ENCODE results near the gene GRK5. TPM values are rescaled to one million over a fixed set of nuclear protein-coding genes. Genes with fewer than 3 reads are reported as not detected.

The GRK5 gene
- total RNA-seq, 1 experiment from 2014 or later: 1.2 TPM

DNA sequence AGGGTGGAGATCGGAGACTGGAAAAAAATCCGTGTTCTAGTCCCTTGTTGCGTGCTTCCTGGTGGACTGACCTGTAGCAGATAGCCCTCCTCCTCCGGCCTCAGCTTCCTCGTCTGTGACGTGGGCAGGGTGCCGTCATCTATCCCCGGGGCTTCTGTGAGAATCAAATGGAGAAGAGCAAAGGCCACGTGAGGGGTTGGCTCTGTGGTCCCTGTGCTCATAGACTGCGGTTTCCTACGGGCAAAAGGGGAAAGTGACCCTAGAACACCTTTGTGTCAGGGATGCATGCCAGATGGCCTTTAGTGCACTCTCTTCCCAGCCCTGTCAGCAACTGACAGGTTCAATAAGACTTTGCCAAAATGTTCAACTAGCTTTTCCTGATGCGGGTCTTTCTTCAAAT, 33.7 kb downstream of the GRK5 start:
- Mint-ChIP-seq H3K27me3 (ENCODE audit: low read depth) (no peaks in the 10 kb centered on the region; the same call in 1 of the 2 replicates), H3K27ac (peak overlapping the region in 1 of 3 experiments; percentile 32; a peak in 1 of 7 replicates), H3K4me3 (no peak overlapping the region), H3K9me3 (peaks cover 0 to 3% of the 10 kb centered on the region in 2 experiments; a peak in 2 of 5 replicates), H3K36me3 (ENCODE audit: insufficient read depth in 1 of 3, low read depth in 3 of 3) (no peaks in the 10 kb centered on the region), H3K4me1 (peaks cover 30 to 39% of the 10 kb centered on the region in 2 experiments)
- no peaks in the 10 kb centered on the region for H4K20me1 ChIP-seq (ENCODE audit: control insufficient read depth, insufficient read depth, insufficient read length)
- H3K4me1 ChIP-seq (ENCODE audit: insufficient read depth, low read length): peaks cover 3% of the 10 kb centered on the region; the same call in 1 of the 2 replicates
- no peak overlapping the region for H3K27ac ChIP-seq (ENCODE audit: insufficient read length, low read depth, low read length)
- H2AK5ac ChIP-seq (ENCODE audit: insufficient read length, low read length): no peak overlapping the region
- H3K27me3 ChIP-seq (ENCODE audit: insufficient read depth, low read length): no peaks in the 10 kb centered on the region
- TF ChIP-seq, protein P1, sequence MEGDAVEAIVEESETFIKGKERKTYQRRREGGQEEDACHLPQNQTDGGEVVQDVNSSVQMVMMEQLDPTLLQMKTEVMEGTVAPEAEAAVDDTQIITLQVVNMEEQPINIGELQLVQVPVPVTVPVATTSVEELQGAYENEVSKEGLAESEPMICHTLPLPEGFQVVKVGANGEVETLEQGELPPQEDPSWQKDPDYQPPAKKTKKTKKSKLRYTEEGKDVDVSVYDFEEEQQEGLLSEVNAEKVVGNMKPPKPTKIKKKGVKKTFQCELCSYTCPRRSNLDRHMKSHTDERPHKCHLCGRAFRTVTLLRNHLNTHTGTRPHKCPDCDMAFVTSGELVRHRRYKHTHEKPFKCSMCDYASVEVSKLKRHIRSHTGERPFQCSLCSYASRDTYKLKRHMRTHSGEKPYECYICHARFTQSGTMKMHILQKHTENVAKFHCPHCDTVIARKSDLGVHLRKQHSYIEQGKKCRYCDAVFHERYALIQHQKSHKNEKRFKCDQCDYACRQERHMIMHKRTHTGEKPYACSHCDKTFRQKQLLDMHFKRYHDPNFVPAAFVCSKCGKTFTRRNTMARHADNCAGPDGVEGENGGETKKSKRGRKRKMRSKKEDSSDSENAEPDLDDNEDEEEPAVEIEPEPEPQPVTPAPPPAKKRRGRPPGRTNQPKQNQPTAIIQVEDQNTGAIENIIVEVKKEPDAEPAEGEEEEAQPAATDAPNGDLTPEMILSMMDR (conservative IDR thresholded peaks at IDR 0.05): no peak
- no peak overlapping the region for H3T11ph ChIP-seq (ENCODE audit: low read length)
- H3K14ac ChIP-seq (ENCODE audit: insufficient read depth, low read length): no peak overlapping the region
- no peak overlapping the region for H3K56ac ChIP-seq (ENCODE audit: insufficient read length, low read depth, low read length)
- no peak overlapping the region for H2BK120ac ChIP-seq (ENCODE audit: low read depth, low read length, poor library complexity, severe bottlenecking)
- H3K23me2 ChIP-seq (ENCODE audit: insufficient read length, low read depth, low read length, poor library complexity, severe bottlenecking): no peaks in the 10 kb centered on the region
- no peak overlapping the region for H3K4ac ChIP-seq (ENCODE audit: low read depth, low read length)
- H3K18ac ChIP-seq (ENCODE audit: insufficient read length, low read depth, low read length): no peak overlapping the region
- DNase-seq: no peak
- no peak overlapping the region for H2BK20ac ChIP-seq (ENCODE audit: low read depth, low read length, poor library complexity, severe bottlenecking)
- H4K8ac ChIP-seq (replicated peaks; ENCODE audit: insufficient read length, low read depth, low read length): no peak overlapping the region
- H3K4me2 ChIP-seq (ENCODE audit: insufficient read depth, insufficient read length, low read length): no peak overlapping the region
- no peaks in the 10 kb centered on the region for H3K79me2 ChIP-seq (ENCODE audit: insufficient read depth, low read length)
- H4K5ac ChIP-seq (ENCODE audit: insufficient read length, low read depth, low read length): no peak overlapping the region
- no peaks in the 10 kb centered on the region for H3K9me3 ChIP-seq (ENCODE audit: control insufficient read depth, low read depth, low read length)
- WGBS (ENCODE audit: extremely low coverage, insufficient read length, low lambda C conversion rate): no CpG with 5 or more reads among the region's 12 CpGs
- no peaks in the 10 kb centered on the region for H3K79me1 ChIP-seq (ENCODE audit: insufficient read depth, low read depth, low read length, poor library complexity, severe bottlenecking)
- no peak overlapping the region for H3K23ac ChIP-seq (ENCODE audit: insufficient read length, low read depth, low read length)
- H2BK12ac ChIP-seq (ENCODE audit: insufficient read length, low read depth, low read length): no peak overlapping the region
- no peak overlapping the region for H2BK5ac ChIP-seq (ENCODE audit: insufficient read length, low read length)
- no peak overlapping the region for H2BK15ac ChIP-seq (ENCODE audit: low read depth, low read length)
- no peak overlapping the region for H4K91ac ChIP-seq (ENCODE audit: insufficient read length, low read depth, low read length)
- no peak overlapping the region for H3K9ac ChIP-seq (ENCODE audit: extremely low read depth, insufficient read length, low read length)
- H2AFZ ChIP-seq (ENCODE audit: low read length): no peak overlapping the region

All from H9 (cell line).